ENCODE data around the gene SDCBP2.

The SDCBP2 gene

GRCh38 chr20:1330075-1330830 lies 1.3 kb upstream of the SDCBP2 start:
- TF ChIP-seq ZNF274 (IDR thresholded peaks at IDR 0.05; ENCODE audit: low read depth, low read length): no peak

DNA sequence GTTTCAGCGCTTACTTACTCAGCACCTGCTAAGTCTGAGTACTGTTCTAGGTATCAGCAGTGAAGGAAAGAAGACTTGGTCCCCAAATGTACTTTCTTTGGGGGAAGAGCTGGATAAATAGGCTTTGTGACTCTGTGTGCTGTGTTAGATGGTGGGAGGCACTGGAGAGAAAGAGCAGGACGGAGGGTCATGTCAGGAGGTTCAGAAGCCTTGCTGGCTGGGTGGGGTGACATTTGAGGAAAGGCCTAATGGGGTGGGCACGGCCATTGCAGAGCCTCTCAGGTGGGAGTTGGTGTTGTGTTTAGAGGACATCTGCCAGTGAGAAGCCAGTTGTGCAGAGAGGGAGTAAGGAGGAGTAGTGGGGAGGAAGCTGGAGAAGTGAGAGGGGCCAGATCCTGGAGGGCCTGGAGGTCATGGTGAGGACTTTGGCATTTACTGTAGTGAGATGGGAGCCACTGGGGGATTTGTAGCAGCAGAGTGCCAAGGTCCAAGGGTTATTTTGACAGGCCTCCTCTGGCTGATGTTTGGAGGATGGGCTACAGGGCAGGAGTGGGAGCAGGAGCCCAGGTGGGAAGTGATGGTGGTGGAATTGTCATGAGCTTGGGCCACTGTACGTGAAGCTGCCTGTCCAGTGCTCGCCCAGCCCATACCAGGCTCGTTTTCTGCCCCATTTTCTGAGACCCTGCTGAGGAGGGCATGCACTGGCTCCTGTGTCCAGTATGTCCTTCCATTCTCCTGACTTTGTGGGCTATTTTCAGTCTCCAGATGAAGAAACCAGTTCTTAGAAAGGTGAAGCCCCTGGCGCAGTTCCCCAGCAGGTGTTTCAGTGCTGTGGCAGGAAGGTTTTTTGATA lies 886 bp downstream of the SDCBP2 start:
- TF ChIP-seq ZNF274 (IDR thresholded peaks at IDR 0.05; ENCODE audit: low read depth, low read length): no peak
- no peak overlapping the region for H3K4me3 ChIP-seq (ENCODE audit: low read length)

More at GRCh38 chr20:1330075-1330830, 1.3 kb upstream of the SDCBP2 start:
- no peak overlapping the region for H3K4me3 ChIP-seq (ENCODE audit: low read length)

DNA sequence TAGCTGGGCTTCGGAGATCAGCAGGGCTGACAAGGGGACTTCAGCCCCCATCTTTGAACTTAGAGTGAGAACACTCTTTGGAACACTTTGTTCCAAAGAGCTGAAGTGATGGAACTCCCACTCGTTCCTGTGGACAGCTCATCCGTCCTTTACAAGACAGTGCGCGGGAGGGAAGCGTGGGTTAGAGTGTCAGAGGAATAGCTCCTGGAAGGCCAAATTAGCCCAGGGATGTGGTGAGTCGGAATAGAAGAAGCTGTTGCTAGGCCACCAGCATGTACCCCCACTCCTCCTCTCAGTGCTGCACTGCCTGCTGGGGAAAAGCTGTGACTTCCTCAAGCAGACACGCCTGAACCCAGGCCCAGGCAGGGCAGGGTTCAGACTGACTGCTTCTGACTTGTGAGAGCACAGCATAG lies 1.7 kb downstream of the SDCBP2 start:
- no peak overlapping the region for H3K4me3 ChIP-seq (ENCODE audit: low read length)
- TF ChIP-seq ZNF274 (IDR thresholded peaks at IDR 0.05; ENCODE audit: low read depth, low read length): no peak

GRCh38 chr20:1326031-1326930 lies 2.7 kb downstream of the SDCBP2 start:
- no peak for TF ChIP-seq ZNF274 (IDR thresholded peaks at IDR 0.05; ENCODE audit: low read depth, low read length)
- H3K4me3 ChIP-seq (ENCODE audit: low read length): peak overlapping the region; percentile 81

DNA sequence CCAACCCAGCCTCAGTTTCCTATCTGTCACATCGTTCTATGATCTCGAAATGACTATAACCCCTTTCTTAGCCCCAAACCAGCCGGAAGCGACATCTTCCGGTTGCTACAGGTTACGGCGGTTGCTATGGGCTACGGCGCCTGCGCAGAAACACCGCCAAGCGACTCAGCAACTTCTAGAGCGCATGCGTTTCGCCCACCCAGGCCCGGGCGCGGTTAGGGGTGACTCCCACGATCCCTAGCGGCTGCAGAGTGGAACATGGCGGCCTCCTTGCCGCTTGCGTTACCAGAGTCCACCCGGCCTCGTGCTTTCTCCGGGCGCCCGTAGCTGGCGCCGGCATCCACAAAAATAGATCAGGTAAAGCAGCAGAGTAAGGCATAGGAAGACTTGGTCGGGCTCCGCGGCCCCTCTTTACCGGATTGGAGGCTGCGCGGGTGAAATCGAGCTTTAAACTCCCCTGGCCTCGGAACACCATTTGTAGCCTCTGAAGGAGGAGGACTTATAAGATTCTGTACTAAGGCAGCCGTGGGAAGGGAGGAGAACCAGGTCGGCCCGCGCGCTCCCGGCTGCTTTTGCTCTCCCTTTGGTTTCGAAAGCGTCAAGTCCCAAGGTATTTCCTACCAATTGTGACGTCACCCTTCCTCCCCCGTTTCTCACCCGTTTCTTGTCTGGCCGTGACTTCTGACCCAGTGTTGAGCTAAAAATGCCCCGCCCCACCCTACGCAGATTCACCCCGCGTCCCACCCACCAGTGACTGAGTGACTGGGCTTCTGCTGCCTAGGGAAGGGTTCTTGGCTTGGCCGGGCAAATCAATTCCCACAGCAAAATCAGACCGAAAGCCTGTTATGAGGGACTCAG lies 3.5 kb downstream of the SDCBP2 start:
- TF ChIP-seq ZNF274 (IDR thresholded peaks at IDR 0.05; ENCODE audit: low read depth, low read length): no peak

DNA sequence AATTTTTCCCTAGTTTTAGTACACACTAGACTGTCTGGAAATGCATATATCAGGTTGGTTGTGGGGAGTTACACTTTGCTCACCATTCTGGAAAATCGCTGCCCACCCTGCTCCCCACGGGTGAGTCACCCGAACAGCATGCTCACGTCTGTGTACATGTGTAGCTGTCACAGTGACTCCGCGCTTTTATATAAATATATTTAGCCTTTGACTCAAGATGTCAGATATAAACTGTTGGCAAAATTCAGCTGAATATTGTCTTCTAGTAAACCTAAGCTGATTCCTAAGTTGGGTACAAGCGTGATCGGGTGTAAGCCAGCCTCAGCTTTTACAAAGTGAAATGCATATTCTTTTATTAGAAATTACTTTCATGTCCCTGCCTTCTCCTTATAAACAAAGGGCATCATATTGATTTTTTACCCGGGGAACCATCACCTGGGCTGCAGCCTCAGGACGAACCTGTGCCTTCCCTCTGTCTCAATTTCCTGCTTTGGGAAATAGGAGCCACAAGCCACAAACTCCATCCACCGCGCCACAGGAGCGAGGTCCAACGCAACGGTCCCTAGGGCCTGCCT lies 4.3 kb downstream of the SDCBP2 start:
- TF ChIP-seq ZNF274 (IDR thresholded peaks at IDR 0.05; ENCODE audit: low read depth, low read length): no peak
- peak overlapping the region; percentile 60; the same call in 1 of the 2 replicates for H3K4me3 ChIP-seq (ENCODE audit: low read length)

More for the DNA sequence above, 3.5 kb downstream of the SDCBP2 start:
- H3K4me3 ChIP-seq (ENCODE audit: low read length): peak overlapping the region; percentile 81

GRCh38 chr20:1323830-1324597 lies 4.9 kb downstream of the SDCBP2 start:
- no peak for TF ChIP-seq ZNF274 (IDR thresholded peaks at IDR 0.05; ENCODE audit: low read depth, low read length)
- no peak overlapping the region for H3K4me3 ChIP-seq (ENCODE audit: low read length)

- TF ChIP-seq ZNF274 (IDR thresholded peaks at IDR 0.05; ENCODE audit: low read depth, low read length): no peak
- H3K4me3 ChIP-seq (ENCODE audit: low read length): no peak overlapping the region
Observed at GRCh38 chr20:1323256-1323655, 5.7 kb downstream of the SDCBP2 start.

GRCh38 chr20:1322511-1323245 lies 6.3 kb downstream of the SDCBP2 start:
- no peak for TF ChIP-seq ZNF274 (IDR thresholded peaks at IDR 0.05; ENCODE audit: low read depth, low read length)

GRCh38 chr20:1321654-1321939 lies 7.3 kb downstream of the SDCBP2 start:
- no peak overlapping the region for H3K4me3 ChIP-seq (ENCODE audit: low read length)
- TF ChIP-seq ZNF274 (IDR thresholded peaks at IDR 0.05; ENCODE audit: low read depth, low read length): no peak

More at GRCh38 chr20:1322511-1323245, 6.3 kb downstream of the SDCBP2 start:
- H3K4me3 ChIP-seq (ENCODE audit: low read length): no peak overlapping the region

DNA sequence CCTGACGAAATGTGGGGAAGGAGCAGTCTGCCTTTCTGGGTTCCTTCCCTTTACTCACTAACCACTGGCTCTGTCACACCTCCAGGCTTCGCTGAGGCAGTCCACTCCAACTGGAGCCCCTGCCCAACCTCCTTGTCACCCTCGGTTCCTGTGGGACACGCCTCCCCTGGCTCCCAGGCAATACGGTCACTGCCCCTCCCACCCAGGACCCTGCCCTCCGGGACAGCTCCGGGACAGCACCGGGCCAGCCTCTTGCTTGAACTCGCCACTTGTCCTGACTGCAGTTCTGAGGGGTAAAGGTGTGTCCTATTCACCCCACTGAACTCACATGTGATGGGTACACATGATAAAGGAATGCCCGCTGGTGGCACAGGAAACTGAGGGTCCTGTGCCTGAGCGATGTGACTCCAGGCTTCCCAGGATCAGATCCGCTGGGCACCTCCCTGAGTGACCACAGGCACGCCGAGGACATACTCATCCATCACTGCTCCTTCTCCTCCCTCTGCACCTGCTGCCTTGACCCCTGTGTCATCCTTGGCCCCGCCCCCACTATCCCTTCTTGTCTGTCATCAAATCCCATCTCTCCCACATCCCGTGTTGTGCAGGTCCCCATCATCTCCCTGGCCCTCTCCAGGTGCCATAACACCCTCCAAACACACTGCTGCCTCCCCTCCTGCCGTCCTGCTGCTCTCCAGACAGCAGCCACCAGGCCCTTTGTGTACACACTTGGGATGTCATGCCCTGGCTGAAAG lies 7.9 kb downstream of the SDCBP2 start:
- no peak for TF ChIP-seq ZNF274 (IDR thresholded peaks at IDR 0.05; ENCODE audit: low read depth, low read length)
- no peak overlapping the region for H3K4me3 ChIP-seq (ENCODE audit: low read length)
